IMR-90 (cell line): ENCODE results near the gene HADHA. TPM values are rescaled to one million over a fixed set of nuclear protein-coding genes. Genes with fewer than 3 reads are reported as not detected.
A peak's percentile ranks its signal among the peaks of the same experiment; 100 is the strongest.

ENCODE experiments used
- ATAC-seq: fragments of 200-7000 bp; cut with Tn5 transposase; 2 replicates; pipeline ENCODE4 v1.9.1; 2020; ENCODE audit warnings: low read depth, mild to moderate bottlenecking, moderate library complexity
- BruUV-seq: library from RNA; stranded (reverse); fragments of 400-500 nt; replicated peaks from 2 replicates; lab custom pipeline; 2021; lab: Mats Ljungman, UMichigan
- CTCF ChIA-PET: fragments of 300-600 bp; formaldehyde crosslinking; extraction: SDS; loops from one replicate; lab custom pipeline; 2021; ENCODE audit warnings: antibody characterized with exemption; lab: Yijun Ruan, JAX
- POLR2A ChIA-PET: fragments of 300-600 bp; sonication (Branson Sonifier 250); formaldehyde crosslinking; loops from one replicate; lab custom pipeline; 2022; ENCODE audit warnings: antibody characterized with exemption; ENCODE audit not compliant: unreplicated experiment; lab: Charles Lee
- DNase-seq: peaks from one replicate; pipeline ENCODE4 v3.0.0; 2013
- H2AFZ ChIP-seq: replicated peaks from 2 replicates; pipeline ENCODE3; 2013; ENCODE audit warnings: low read length, mild to moderate bottlenecking; ENCODE audit not compliant: poor library complexity
- H2AK5ac ChIP-seq: 2 replicates; pipeline ENCODE4 v1.6.1; 2013; ENCODE audit warnings: low read depth, low read length, inconsistent platforms
- H2AK9ac ChIP-seq: replicated peaks from 2 replicates; pipeline ENCODE3; 2013; ENCODE audit warnings: mild to moderate bottlenecking, low read depth, low read length, moderate library complexity; ENCODE audit not compliant: poor library complexity
- H2BK120ac ChIP-seq: 2 replicates; pipeline ENCODE4 v1.6.1; 2013; ENCODE audit warnings: low read depth, low read length, inconsistent platforms
- H2BK15ac ChIP-seq: 3 replicates; pipeline ENCODE4 v1.6.1; 2013; ENCODE audit warnings: low read depth, low read length, inconsistent platforms
- H2BK20ac ChIP-seq: 2 replicates; pipeline ENCODE4 v1.6.1; 2013; ENCODE audit warnings: low read depth, mild to moderate bottlenecking, inconsistent platforms, low read length, moderate library complexity
- H2BK5ac ChIP-seq: 2 replicates; pipeline ENCODE4 v1.6.1; 2013; ENCODE audit warnings: mild to moderate bottlenecking, low read depth, low read length, inconsistent platforms; ENCODE audit not compliant: poor library complexity, severe bottlenecking
- H3K14ac ChIP-seq: replicated peaks from 2 replicates; pipeline ENCODE4 v1.6.1; 2013; ENCODE audit warnings: low read depth, low read length, inconsistent platforms
- H3K18ac ChIP-seq: 2 replicates; pipeline ENCODE4 v1.6.1; 2013; ENCODE audit warnings: low read depth, low read length, control low read depth
- H3K23ac ChIP-seq: 2 replicates; pipeline ENCODE4 v1.6.1; 2013; ENCODE audit warnings: low read depth, low read length, inconsistent platforms
- H3K27ac ChIP-seq: 2 replicates; pipeline ENCODE4 v1.5.1; 2013; ENCODE audit warnings: mild to moderate bottlenecking, control low read depth, low read length; ENCODE audit not compliant: insufficient read depth
- H3K27me3 ChIP-seq: 2 replicates; pipeline ENCODE4 v1.6.1; 2013; ENCODE audit warnings: low read length; ENCODE audit not compliant: control insufficient read depth, insufficient read depth
- H3K36me3 ChIP-seq: 2 replicates; pipeline ENCODE4 v1.6.1; 2013; ENCODE audit warnings: low read length, mixed read lengths; ENCODE audit not compliant: control insufficient read depth, insufficient read depth
- H3K4ac ChIP-seq: 2 replicates; pipeline ENCODE4 v1.6.1; 2013; ENCODE audit warnings: low read depth, low read length, inconsistent platforms
- H3K4me1 ChIP-seq: 2 replicates; pipeline ENCODE4 v1.6.1; 2013; ENCODE audit warnings: low read length, mixed read lengths; ENCODE audit not compliant: control insufficient read depth, insufficient read depth
- H3K4me2 ChIP-seq: 2 replicates; pipeline ENCODE4 v1.6.1; 2013; ENCODE audit warnings: low read depth, mild to moderate bottlenecking, control low read depth, low read length, moderate library complexity
- H3K4me3 ChIP-seq: 2 replicates; pipeline ENCODE4 v1.5.1; 2013; ENCODE audit warnings: low read depth, mild to moderate bottlenecking, control low read depth, low read length, moderate library complexity; ENCODE audit not compliant: insufficient read depth
- H3K56ac ChIP-seq: 2 replicates; pipeline ENCODE4 v1.6.1; 2013; ENCODE audit warnings: low read length, inconsistent platforms; ENCODE audit not compliant: insufficient read depth; ENCODE audit errors: extremely low read depth
- H3K79me1 ChIP-seq, 2 experiments: 2 replicates each; pipeline ENCODE4 v1.6.1; 2013; ENCODE audit warnings: low read length in 2 of 2, inconsistent platforms in 1 of 2, low read depth in 1 of 2
- H3K9ac ChIP-seq: 2 replicates; pipeline ENCODE4 v1.6.1; 2013; ENCODE audit warnings: low read depth, low read length, control low read depth
- H3K9me1 ChIP-seq: 2 replicates; pipeline ENCODE4 v1.6.1; 2013; ENCODE audit warnings: low read length, inconsistent platforms; ENCODE audit not compliant: insufficient read depth
- H3K9me3 ChIP-seq: 2 replicates; pipeline ENCODE4 v1.6.1; 2013; ENCODE audit warnings: low read length; ENCODE audit not compliant: control insufficient read depth, insufficient read depth
- H4K20me1 ChIP-seq: 2 replicates; pipeline ENCODE4 v1.6.1; 2013; ENCODE audit warnings: low read length, inconsistent platforms; ENCODE audit not compliant: insufficient read depth
- H4K5ac ChIP-seq: 2 replicates; pipeline ENCODE4 v1.6.1; 2013; ENCODE audit warnings: mild to moderate bottlenecking, low read depth, low read length, control low read depth
- H4K8ac ChIP-seq, 2 experiments: 2 replicates each; pipeline ENCODE4 v1.6.1; 2013; ENCODE audit warnings: low read depth in 2 of 2, low read length in 2 of 2, control low read depth in 1 of 2, inconsistent platforms in 1 of 2
- H4K91ac ChIP-seq: 2 replicates; pipeline ENCODE4 v1.6.1; 2013; ENCODE audit warnings: low read depth, low read length, inconsistent platforms; ENCODE audit not compliant: insufficient read depth
- MAZ ChIP-seq: IDR thresholded peaks from 2 replicates; pipeline ENCODE4 v1.6.1; 2012; ENCODE audit warnings: low read depth, mild to moderate bottlenecking, low read length, improper control_type of control experiment, moderate library complexity, borderline replicate concordance
- RCOR1 ChIP-seq: IDR thresholded peaks from 2 replicates; pipeline ENCODE4 v1.6.1; 2012; ENCODE audit warnings: mild to moderate bottlenecking, low read length, improper control_type of control experiment; ENCODE audit not compliant: insufficient replicate concordance
- WGBS, 2 experiments: methylation state at CpG; one replicate each; pipeline versions ENCODE4 v1.1.5 to v1.1.7; 2013; ENCODE audit warnings: missing lambda C conversion rate in 2 of 2; ENCODE audit not compliant: insufficient read length in 1 of 2; ENCODE audit errors: extremely low coverage in 2 of 2; 5-methylcytosine and 5-hydroxymethylcytosine counted together
- dilution Hi-C: fragments of 300-500 bp; cut with HindIII; formaldehyde crosslinking; loops from one replicate; pipeline ENCODE4 v1.14.3; 2018; ENCODE audit warnings: low sequenced_read_pairs; ENCODE audit not compliant: unreplicated experiment
- in situ Hi-C: fragments of 300-500 bp; cut with MboI; formaldehyde crosslinking; loops from 3 replicates; pipeline ENCODE4 v1.14.3; 2019; ENCODE audit warnings: low sequenced_read_pairs, inconsistent platforms, mixed read lengths
- intact Hi-C: fragments of 100-400 bp; cut with micrococcal nuclease; formaldehyde crosslinking; loops from 2 replicates; pipeline ENCODE4 v1.10.0; 2022
- polyA plus RNA-seq, 3 experiments: library from polyadenylated mRNA; depleted of rRNA; stranded (reverse); fragments of >200 nt; gene quantifications; 2 replicates each; pipeline ENCODE4 v1.2.3, GENCODE V29; 2012; ENCODE audit warnings: low replicate concordance in 1 of 3
- total RNA-seq: library from RNA; depleted of rRNA; stranded (reverse); fragments of >200 nt; gene quantifications from 2 replicates; pipeline ENCODE4 v1.2.3, GENCODE V29; 2012
- TF ChIP-seq, protein P1 (sequence below): fragments of 150-350 bp; IDR thresholded peaks from 2 replicates; pipeline ENCODE4 v1.6.1; 2017; ENCODE audit warnings: mild to moderate bottlenecking, antibody characterized with exemption, low read length, low read depth

HADHA gene
- total and polyA plus RNA-seq, 2 of the 4 experiments (the other 2 are of a cell fraction): 52.7 to 111 TPM

DNA sequence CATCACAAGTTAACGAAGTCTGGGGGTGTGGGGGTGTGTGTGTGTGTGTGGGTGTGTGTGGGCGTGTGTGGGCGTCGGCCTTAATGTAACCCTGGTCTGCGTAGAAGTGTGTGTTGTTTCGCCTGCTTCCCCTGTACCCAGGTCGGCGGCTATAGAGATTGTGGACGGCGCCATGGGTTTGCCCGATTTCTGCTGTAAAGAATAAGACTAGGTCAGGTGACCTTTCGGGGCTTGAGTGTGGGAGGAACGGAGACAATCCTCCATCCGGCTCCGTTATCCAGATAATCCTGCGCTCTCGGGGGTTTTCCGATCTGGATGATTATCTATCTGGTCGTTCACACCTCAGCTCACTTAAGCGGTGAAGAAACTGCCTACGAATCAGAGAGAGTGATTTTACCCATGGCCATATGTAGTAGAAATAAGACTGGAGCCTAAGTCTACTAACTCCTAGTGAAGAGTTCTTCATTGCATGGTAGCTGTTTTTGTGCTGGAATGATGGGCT lies 850 bp upstream of the HADHA start:
- peak; percentile 28 for DNase-seq
- Histone ChIP-seq H3K27me3 (no peaks in the 10 kb centered on the region), H2AK9ac (peak overlapping the region; percentile 99), H3K18ac (peak overlapping the region; percentile 45; the same call in 1 of the 2 replicates), H3K14ac (peak overlapping the region; percentile 73), H4K5ac (peak overlapping the region; percentile 23; the same call in 1 of the 2 replicates), H3K56ac (peak overlapping the region; percentile 45; the same call in 1 of the 2 replicates), H3K23ac (peak overlapping the region; percentile 75), H3K27ac (peak overlapping the region; percentile 91), H3K79me1 (peaks cover 22 to 61% of the 10 kb centered on the region in 2 experiments), H3K4me1 (peaks cover 6% of the 10 kb centered on the region), H3K36me3 (no peaks in the 10 kb centered on the region), H3K9ac (peak overlapping the region; percentile 70), H3K4me3 (peak overlapping the region; percentile 91), H3K9me1 (peaks cover 9% of the 10 kb centered on the region), H2BK5ac (peak overlapping the region; percentile 74), H4K91ac (peak overlapping the region; percentile 40; the same call in 1 of the 2 replicates), H2BK15ac (no peak overlapping the region), H2BK120ac (no peak overlapping the region), H4K20me1 (peaks cover 12% of the 10 kb centered on the region; the same call in 1 of the 2 replicates), H2AK5ac (peak overlapping the region; percentile 33), H3K4ac (peak overlapping the region; percentile 73), H3K4me2 (peak overlapping the region; percentile 94), H4K8ac (peak overlapping the region; percentile 26 to 72; a peak in 2 of 4 replicates), H3K9me3 (no peaks in the 10 kb centered on the region), H2BK20ac (no peak overlapping the region), H2AFZ (peak overlapping the region; percentile 99)
- POLR2A ChIA-PET: no interaction called here
- ATAC-seq: peak; percentile 16
- no TSS peak for BruUV-seq
- CTCF ChIA-PET: no interaction called here
- dilution Hi-C loops (no loop called here), intact Hi-C loops (loop anchor here (10.0 kb wide), 1 partner anchor 330 kb away; no protein-coding TSS in a partner anchor), in situ Hi-C loops (no loop called here)
- TF ChIP-seq, protein P1, sequence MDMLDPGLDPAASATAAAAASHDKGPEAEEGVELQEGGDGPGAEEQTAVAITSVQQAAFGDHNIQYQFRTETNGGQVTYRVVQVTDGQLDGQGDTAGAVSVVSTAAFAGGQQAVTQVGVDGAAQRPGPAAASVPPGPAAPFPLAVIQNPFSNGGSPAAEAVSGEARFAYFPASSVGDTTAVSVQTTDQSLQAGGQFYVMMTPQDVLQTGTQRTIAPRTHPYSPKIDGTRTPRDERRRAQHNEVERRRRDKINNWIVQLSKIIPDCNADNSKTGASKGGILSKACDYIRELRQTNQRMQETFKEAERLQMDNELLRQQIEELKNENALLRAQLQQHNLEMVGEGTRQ: peak; percentile 60
- TF ChIP-seq RCOR1 (no peak), MAZ (0 out of 2 replicates have a peak, but pooled peaks have one; percentile 2)
- WGBS, 2 experiments: 0% methylated on average over 4 of the region's 21 CpGs; no CpG with 5 or more reads in 1 of the 2 experiments
